ENCODE data around the gene DOP1A. TPM values are rescaled to one million over a fixed set of nuclear protein-coding genes. Genes with fewer than 3 reads are reported as not detected.
A peak's percentile ranks its signal among the peaks of the same experiment; 100 is the strongest.

The DOP1A gene
- polyA plus RNA-seq, 1 of the 3 experiments (the other 2 are of a cell fraction): 3.4 TPM

DNA sequence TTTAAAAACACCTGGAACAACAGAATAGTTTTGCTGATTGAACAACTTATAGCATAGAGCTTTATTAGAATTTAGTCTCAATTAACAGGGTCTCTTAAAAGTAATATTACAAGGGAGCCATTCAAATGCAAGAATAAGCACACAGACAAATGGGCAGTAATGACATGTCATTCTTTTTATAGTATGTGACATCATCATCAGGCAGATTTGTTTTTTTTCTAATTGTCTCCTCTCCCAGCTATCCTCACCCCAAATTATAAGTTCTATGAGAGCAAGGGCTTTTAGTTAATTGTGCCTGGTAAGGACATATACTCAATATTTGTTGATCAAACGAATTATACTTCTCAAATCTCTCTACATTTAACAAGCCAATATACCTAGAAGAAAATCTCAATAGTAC lies 114.6 kb downstream of the DOP1A start:
- H2AFZ ChIP-seq (ENCODE audit: low read depth): no peak overlapping the region
- TF ChIP-seq FOXM1 (IDR thresholded peaks at IDR 0.05; ENCODE audit: low read depth): no peak
- TF ChIP-seq MEF2A (IDR thresholded peaks at IDR 0.05; ENCODE audit: borderline replicate concordance, low read depth): no peak
- TF ChIP-seq RCOR1 (IDR thresholded peaks at IDR 0.05; ENCODE audit: low read length): no peak
- no peak for TF ChIP-seq FOSL2 (IDR thresholded peaks at IDR 0.05; ENCODE audit: borderline replicate concordance, low read depth)
- no peak for TF ChIP-seq NRF1 (IDR thresholded peaks at IDR 0.05; ENCODE audit: low read depth, low read length)
- TF ChIP-seq SIN3A (IDR thresholded peaks at IDR 0.05; ENCODE audit: borderline replicate concordance, low read depth, low read length): no peak
- no peak for TF ChIP-seq TAF1 (IDR thresholded peaks at IDR 0.05; ENCODE audit: borderline replicate concordance, low read depth, low read length)
- TF ChIP-seq, protein P1, sequence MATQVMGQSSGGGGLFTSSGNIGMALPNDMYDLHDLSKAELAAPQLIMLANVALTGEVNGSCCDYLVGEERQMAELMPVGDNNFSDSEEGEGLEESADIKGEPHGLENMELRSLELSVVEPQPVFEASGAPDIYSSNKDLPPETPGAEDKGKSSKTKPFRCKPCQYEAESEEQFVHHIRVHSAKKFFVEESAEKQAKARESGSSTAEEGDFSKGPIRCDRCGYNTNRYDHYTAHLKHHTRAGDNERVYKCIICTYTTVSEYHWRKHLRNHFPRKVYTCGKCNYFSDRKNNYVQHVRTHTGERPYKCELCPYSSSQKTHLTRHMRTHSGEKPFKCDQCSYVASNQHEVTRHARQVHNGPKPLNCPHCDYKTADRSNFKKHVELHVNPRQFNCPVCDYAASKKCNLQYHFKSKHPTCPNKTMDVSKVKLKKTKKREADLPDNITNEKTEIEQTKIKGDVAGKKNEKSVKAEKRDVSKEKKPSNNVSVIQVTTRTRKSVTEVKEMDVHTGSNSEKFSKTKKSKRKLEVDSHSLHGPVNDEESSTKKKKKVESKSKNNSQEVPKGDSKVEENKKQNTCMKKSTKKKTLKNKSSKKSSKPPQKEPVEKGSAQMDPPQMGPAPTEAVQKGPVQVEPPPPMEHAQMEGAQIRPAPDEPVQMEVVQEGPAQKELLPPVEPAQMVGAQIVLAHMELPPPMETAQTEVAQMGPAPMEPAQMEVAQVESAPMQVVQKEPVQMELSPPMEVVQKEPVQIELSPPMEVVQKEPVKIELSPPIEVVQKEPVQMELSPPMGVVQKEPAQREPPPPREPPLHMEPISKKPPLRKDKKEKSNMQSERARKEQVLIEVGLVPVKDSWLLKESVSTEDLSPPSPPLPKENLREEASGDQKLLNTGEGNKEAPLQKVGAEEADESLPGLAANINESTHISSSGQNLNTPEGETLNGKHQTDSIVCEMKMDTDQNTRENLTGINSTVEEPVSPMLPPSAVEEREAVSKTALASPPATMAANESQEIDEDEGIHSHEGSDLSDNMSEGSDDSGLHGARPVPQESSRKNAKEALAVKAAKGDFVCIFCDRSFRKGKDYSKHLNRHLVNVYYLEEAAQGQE (IDR thresholded peaks at IDR 0.05; ENCODE audit: low read depth, low read length): no peak
- TF ChIP-seq, protein P2, sequence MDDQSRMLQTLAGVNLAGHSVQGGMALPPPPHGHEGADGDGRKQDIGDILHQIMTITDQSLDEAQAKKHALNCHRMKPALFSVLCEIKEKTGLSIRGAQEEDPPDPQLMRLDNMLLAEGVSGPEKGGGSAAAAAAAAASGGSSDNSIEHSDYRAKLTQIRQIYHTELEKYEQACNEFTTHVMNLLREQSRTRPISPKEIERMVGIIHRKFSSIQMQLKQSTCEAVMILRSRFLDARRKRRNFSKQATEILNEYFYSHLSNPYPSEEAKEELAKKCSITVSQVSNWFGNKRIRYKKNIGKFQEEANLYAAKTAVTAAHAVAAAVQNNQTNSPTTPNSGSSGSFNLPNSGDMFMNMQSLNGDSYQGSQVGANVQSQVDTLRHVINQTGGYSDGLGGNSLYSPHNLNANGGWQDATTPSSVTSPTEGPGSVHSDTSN (IDR thresholded peaks at IDR 0.05): no peak
- TF ChIP-seq, protein P3, sequence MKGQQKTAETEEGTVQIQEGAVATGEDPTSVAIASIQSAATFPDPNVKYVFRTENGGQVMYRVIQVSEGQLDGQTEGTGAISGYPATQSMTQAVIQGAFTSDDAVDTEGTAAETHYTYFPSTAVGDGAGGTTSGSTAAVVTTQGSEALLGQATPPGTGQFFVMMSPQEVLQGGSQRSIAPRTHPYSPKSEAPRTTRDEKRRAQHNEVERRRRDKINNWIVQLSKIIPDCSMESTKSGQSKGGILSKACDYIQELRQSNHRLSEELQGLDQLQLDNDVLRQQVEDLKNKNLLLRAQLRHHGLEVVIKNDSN (IDR thresholded peaks at IDR 0.05; ENCODE audit: borderline replicate concordance, low read depth): no peak
- H3F3A ChIP-seq (replicated peaks; ENCODE audit: insufficient read depth): peaks cover 33% of the 10 kb centered on the region
- peaks cover 0 to 21% of the 10 kb centered on the region in 2 experiments; a peak in 2 of 4 replicates for H3K4me1 ChIP-seq (ENCODE audit: control insufficient read depth in 1 of 2, insufficient read depth in 2 of 2, low read depth in 1 of 2, low read length in 1 of 2)
- no peaks in the 10 kb centered on the region for H3K9me3 ChIP-seq
- CTCF ChIA-PET: no interaction called here
- DNase-seq: no peak
- no peaks in the 10 kb centered on the region for H3K9me2 ChIP-seq
- peaks cover 83% of the 10 kb centered on the region in 2 experiments for H3K36me3 ChIP-seq (replicated peaks in 1 of 2; ENCODE audit: control insufficient read depth in 1 of 2, insufficient read depth in 2 of 2, low read length in 1 of 2)
- peaks cover 45% of the 10 kb centered on the region for H3K79me2 ChIP-seq (ENCODE audit: insufficient read depth)
- no peak overlapping the region for H3K4me3 ChIP-seq (ENCODE audit: low read depth in 2 of 2, low read length in 1 of 2)
- H4K20me1 ChIP-seq (ENCODE audit: insufficient read depth): peaks cover 6% of the 10 kb centered on the region; the same call in 1 of the 2 replicates
- POLR2A ChIA-PET: no interaction called here
- WGBS (ENCODE audit: low lambda C conversion rate): 81% methylated on average over 1 of the region's 1 CpG
- no peak overlapping the region for H3K4me2 ChIP-seq
- H3K27me3 ChIP-seq (ENCODE audit: insufficient read depth): no peaks in the 10 kb centered on the region
- no peak overlapping the region for H3K9ac ChIP-seq
- peak overlapping the region in 1 of 2 experiments; percentile 90; a peak in 1 of 4 replicates for H3K27ac ChIP-seq (ENCODE audit: low read depth in 2 of 2, low read length in 1 of 2)

Measured in SK-N-SH (cell line).